GM06990 (cell line): ENCODE measurements around the gene GALK2.
"Not testable (repeated sequence)": the region's sequence is repeated elsewhere in the genome, so short reads cannot be mapped to it uniquely, and the experiment has no call there.

Source experiments
- DNase-seq: peaks from one replicate; pipeline ENCODE4 v3.0.0-alpha.2; 2011; ENCODE audit not compliant: insufficient read length; ENCODE audit errors: extremely low read depth
- H3K27me3 ChIP-seq: replicated peaks from 2 replicates; pipeline ENCODE4 v1.6.0; 2011; ENCODE audit warnings: low read length; ENCODE audit not compliant: control insufficient read depth, insufficient read depth
- H3K36me3 ChIP-seq: 2 replicates; pipeline ENCODE4 v1.5.1; 2011; ENCODE audit warnings: low read length; ENCODE audit not compliant: control insufficient read depth, insufficient read depth
- H3K4me3 ChIP-seq: replicated peaks from 2 replicates; pipeline ENCODE4 v1.5.1; 2011; ENCODE audit warnings: low read depth, mild to moderate bottlenecking, control low read depth, low read length
- TF ChIP-seq, protein P1 (sequence below): IDR thresholded peaks from 2 replicates; pipeline ENCODE4 v1.5.1; 2011; ENCODE audit warnings: low read length, control low read depth, mild to moderate bottlenecking, inconsistent platforms; ENCODE audit not compliant: insufficient read depth, poor library complexity, severe bottlenecking

The GALK2 gene

DNA sequence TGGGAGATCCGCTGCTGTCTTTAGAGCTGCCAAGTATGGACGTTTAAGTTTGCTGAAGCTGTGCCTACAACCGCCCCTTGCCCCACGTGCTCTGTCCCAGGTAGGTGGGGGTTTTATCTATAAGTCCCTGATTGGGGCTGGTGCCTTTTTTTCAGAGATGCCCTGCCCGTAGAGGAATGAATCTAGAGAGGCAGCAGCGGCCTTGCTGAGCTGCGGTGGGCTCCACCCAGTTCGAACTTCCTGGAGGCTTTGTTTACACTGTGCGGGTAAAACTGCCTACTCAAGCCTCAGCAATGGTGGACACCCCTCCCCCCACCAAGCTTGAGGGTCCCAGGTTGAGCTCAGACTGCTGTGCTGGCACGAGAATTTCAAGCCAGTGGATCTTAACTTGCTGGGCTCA is 169.6 kb downstream of the GALK2 start:
- H3K4me3 ChIP-seq: no peak overlapping the region
- DNase-seq: no peak
- TF ChIP-seq, protein P1, sequence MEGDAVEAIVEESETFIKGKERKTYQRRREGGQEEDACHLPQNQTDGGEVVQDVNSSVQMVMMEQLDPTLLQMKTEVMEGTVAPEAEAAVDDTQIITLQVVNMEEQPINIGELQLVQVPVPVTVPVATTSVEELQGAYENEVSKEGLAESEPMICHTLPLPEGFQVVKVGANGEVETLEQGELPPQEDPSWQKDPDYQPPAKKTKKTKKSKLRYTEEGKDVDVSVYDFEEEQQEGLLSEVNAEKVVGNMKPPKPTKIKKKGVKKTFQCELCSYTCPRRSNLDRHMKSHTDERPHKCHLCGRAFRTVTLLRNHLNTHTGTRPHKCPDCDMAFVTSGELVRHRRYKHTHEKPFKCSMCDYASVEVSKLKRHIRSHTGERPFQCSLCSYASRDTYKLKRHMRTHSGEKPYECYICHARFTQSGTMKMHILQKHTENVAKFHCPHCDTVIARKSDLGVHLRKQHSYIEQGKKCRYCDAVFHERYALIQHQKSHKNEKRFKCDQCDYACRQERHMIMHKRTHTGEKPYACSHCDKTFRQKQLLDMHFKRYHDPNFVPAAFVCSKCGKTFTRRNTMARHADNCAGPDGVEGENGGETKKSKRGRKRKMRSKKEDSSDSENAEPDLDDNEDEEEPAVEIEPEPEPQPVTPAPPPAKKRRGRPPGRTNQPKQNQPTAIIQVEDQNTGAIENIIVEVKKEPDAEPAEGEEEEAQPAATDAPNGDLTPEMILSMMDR: no peak
- no peaks in the 10 kb centered on the region for H3K27me3 ChIP-seq
- H3K36me3 ChIP-seq: peaks cover 3% of the 10 kb centered on the region; the same call in 1 of the 2 replicates

DNA sequence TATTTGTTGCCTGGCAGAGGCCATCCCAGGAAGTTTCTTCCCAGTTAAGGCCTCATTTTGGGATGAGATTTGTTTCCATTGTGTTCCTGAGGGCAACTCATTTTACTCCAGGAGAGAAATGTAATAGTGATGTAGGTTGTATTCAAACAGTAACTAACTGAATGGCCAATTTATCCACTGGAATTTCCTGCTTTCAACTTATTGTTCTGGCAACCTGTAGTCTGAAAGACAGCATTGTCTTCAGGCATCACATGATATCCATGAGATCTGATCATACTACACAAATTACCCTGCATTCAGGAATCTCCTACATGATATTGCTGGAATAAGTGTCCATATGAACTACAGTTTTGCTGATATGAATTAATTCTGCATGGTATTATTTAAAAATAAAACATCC is 173.5 kb downstream of the GALK2 start:
- no peaks in the 10 kb centered on the region for H3K27me3 ChIP-seq
- TF ChIP-seq, protein P1: no peak
- no peak for DNase-seq
- H3K36me3 ChIP-seq: peaks cover 1% of the 10 kb centered on the region; the same call in 1 of the 2 replicates
- H3K4me3 ChIP-seq: no peak overlapping the region

DNA sequence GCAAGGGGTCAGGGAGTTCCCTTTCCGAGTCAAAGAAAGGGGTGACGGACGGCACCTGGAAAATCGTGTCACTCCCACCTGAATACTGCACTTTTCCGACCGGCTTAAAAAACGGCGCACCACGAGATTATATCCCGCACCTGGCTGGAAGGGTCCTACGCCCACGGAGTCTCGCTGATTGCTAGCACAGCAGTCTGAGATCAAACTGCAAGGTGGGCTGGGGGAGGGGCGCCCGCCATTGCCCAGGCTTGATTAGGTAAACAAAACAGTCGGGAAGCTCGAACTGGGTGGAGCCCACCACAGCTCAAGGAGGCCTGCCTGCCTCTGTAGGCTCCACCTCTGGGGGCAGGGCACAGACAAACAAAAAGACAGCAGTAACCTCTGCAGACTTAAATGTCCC is 184.4 kb downstream of the GALK2 start:
- not testable (repeated sequence) for H3K36me3 ChIP-seq, H3K27me3 ChIP-seq, DNase-seq, H3K4me3 ChIP-seq

DNA sequence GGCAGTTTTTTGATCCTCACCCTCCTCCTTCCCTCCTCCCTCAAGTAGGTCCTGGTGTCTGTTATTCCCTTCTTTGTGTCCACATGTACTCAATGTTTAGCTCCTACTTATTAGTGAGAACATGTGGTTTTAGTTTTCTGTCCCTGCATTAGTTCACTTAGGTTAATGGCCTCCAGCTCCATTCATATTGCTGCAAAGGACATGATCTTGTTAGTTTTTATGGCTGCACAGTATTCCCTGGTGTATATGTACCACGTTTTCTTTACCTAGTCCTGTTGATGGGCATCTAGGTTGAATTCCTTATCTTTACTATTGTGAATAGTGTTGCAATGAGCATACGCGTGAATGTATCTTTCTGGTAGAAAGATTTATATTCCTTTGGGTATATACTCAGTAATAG is 191.3 kb downstream of the GALK2 start:
- Histone ChIP-seq H3K27me3 (no peaks in the 10 kb centered on the region), H3K4me3 (no peak overlapping the region), H3K36me3 (no peaks in the 10 kb centered on the region)
- TF ChIP-seq, protein P1: no peak
- DNase-seq: no peak

DNA sequence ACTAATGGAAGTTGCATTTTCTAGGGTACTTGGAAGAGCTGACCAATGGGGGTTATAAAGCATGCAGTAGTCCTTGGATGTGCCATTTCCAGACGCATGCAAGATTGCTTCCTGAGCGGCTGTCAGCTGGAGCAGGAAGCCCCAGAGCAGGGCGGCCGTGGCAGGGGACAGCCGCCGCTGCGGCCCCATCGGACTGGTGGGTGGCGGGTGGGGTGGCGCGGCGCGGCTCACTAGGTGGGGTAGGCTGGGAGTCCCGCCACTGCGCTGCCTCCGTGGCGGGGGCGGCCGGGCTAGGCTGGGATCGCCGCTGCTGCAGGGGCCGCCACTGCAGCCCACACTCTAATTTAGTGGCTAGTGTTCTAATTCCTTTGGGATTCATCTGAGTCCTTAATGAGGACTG is 196.4 kb downstream of the GALK2 start:
- DNase-seq: no peak
- no peaks in the 10 kb centered on the region for H3K27me3 ChIP-seq
- H3K4me3 ChIP-seq: no peak overlapping the region
- TF ChIP-seq, protein P1: no peak
- no peaks in the 10 kb centered on the region for H3K36me3 ChIP-seq

DNA sequence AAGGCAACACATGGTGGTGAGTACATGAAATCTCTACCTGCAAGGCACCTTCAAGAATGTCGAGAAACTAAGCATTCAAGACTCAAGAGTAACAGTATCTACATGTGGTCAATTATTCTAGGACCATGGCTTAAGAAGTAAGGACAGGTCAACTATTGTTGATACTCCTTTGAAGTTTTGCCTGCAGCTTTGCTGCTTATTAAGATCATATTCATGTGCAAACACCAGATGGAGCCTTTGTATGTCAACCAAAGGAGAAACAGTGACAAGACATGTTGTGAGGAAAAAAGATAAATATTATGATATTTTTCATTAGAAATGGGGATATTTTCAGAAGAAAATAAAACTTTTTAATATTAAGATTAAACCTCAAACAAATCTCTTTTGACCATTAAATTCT is 200.7 kb downstream of the GALK2 start:
- Histone ChIP-seq H3K36me3 (no peaks in the 10 kb centered on the region), H3K27me3 (no peaks in the 10 kb centered on the region), H3K4me3 (no peak overlapping the region)
- DNase-seq: no peak
- TF ChIP-seq, protein P1: peak; percentile 13
